Prostate gland (tissue), 2 donors: ENCODE results near the gene CADPS. TPM values are rescaled to one million over a fixed set of nuclear protein-coding genes. Genes with fewer than 3 reads are reported as not detected.

Source experiments
- DNase-seq: peaks from one replicate; pipeline ENCODE4 v3.0.0-alpha.2; 2019; ENCODE audit warnings: low spot score
- H3K27ac ChIP-seq, 2 donors: fragments of 200-600 bp; sonication (generic); 2 replicates each; pipeline ENCODE4 v1.5.1; 2017 to 2019
- H3K27me3 ChIP-seq: fragments of 200-600 bp; sonication (generic); replicated peaks from 2 replicates; pipeline ENCODE4 v1.5.1; 2019; ENCODE audit not compliant: insufficient read depth
- H3K36me3 ChIP-seq, 2 donors: fragments of 200-600 bp; sonication (generic); 1 replicate in 1 of 2; 2 replicates in 1 of 2; pipeline versions ENCODE4 v1.5.1 to v1.8.1; 2017 to 2019
- H3K4me1 ChIP-seq: fragments of 200-600 bp; sonication (generic); replicated peaks from 2 replicates; pipeline ENCODE4 v1.5.1; 2019
- H3K4me3 ChIP-seq, 2 donors: fragments of 200-600 bp; sonication (generic); 2 replicates each; pipeline ENCODE4 v1.5.1; 2017 to 2019
- H3K9me3 ChIP-seq: fragments of 200-600 bp; sonication (generic); 2 replicates; pipeline ENCODE4 v1.5.1; 2017
- POLR2A ChIP-seq: fragments of 450-650 bp; IDR thresholded peaks from one replicate; pipeline ENCODE4 v1.6.1; 2016; ENCODE audit warnings: antibody characterized with exemption, mild to moderate bottlenecking
- POLR2AphosphoS5 ChIP-seq: sonication (generic); formaldehyde crosslinking; IDR thresholded peaks from one replicate; pipeline ENCODE4 v1.6.1; 2017; ENCODE audit warnings: antibody characterized with exemption
- WGBS: methylation state at CpG from one replicate; pipeline ENCODE4 v1.1.5; 2018; 5-methylcytosine and 5-hydroxymethylcytosine counted together
- intact Hi-C: fragments of 100-400 bp; cut with DNase I; formaldehyde crosslinking; loops from one replicate; pipeline ENCODE4 v1.14.2; 2022
- total RNA-seq, 2 donors: library from RNA; depleted of rRNA; stranded (reverse); fragments of >200 nt; gene quantifications; one replicate each; pipeline ENCODE4 v1.1.0, GENCODE V29; 2016
- TF ChIP-seq, protein P1 (sequence below), 4 experiments: fragments of 200-600 bp in 2 of 4; fragments of 450-650 bp in 2 of 4; sonication (generic) in 2 of 4; IDR thresholded peaks; 1 replicate in 3 of 4; 2 replicates in 1 of 4; pipeline ENCODE4 v1.5.1; 2016 to 2019; ENCODE audit warnings: antibody characterized with exemption in 4 of 4, mild to moderate bottlenecking in 2 of 4, moderate library complexity in 2 of 4

The CADPS gene
- total RNA-seq, 2 donors from 2014 or later, result 4.0 to 7.7 TPM

GRCh38 chr3:62809369-62809768 lies 65.8 kb downstream of the CADPS start:
- intact Hi-C loops, result no loop called here
- Histone ChIP-seq H3K36me3 (no peaks in the 10 kb centered on the region), H3K4me1 (no peaks in the 10 kb centered on the region), H3K27me3 (no peaks in the 10 kb centered on the region), H3K9me3 (no peaks in the 10 kb centered on the region), H3K4me3 (no peak overlapping the region), H3K27ac (no peak overlapping the region)
- no peak for DNase-seq
- TF ChIP-seq POLR2A, result no peak
- no peak for TF ChIP-seq POLR2AphosphoS5
- TF ChIP-seq, protein P1, sequence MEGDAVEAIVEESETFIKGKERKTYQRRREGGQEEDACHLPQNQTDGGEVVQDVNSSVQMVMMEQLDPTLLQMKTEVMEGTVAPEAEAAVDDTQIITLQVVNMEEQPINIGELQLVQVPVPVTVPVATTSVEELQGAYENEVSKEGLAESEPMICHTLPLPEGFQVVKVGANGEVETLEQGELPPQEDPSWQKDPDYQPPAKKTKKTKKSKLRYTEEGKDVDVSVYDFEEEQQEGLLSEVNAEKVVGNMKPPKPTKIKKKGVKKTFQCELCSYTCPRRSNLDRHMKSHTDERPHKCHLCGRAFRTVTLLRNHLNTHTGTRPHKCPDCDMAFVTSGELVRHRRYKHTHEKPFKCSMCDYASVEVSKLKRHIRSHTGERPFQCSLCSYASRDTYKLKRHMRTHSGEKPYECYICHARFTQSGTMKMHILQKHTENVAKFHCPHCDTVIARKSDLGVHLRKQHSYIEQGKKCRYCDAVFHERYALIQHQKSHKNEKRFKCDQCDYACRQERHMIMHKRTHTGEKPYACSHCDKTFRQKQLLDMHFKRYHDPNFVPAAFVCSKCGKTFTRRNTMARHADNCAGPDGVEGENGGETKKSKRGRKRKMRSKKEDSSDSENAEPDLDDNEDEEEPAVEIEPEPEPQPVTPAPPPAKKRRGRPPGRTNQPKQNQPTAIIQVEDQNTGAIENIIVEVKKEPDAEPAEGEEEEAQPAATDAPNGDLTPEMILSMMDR (IDR thresholded peaks at IDR 0.05), result no peak
- WGBS, result 77% methylated on average over 1 of the region's 1 CpG

DNA sequence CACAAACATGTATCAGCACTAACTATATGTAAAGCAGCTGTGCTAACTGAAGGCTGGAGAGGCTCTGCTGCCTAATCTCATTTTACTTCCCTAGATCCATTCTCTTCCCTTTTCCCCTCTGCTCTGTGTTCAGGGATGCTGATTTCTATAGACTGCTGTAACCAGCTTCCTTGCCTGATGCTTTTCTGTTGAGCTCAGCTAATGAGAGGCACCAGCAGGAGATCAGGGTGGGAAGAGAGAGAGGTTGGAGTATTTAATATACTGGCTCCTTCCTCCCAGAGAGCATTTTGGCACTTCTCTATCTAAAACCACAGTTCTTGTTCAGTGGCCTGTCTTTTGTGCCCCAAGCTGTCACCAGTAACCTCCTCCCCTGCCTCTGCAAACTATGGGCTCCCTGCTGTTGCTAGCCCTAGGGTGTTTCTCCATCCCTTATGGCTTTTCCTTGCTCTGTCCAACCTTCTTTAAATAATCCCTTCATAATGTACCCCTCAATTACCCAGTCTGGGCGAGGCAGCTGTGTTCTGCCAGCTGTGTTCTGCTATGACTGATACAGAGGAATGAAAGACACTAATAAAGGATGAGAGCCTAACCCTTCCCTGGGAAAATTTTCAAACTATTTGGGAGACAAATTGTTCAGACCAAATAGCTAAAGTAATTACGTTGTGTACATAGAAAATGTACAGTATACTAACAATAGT lies 69.5 kb downstream of the CADPS start:
- Histone ChIP-seq H3K9me3 (no peaks in the 10 kb centered on the region), H3K4me1 (no peaks in the 10 kb centered on the region), H3K27me3 (no peaks in the 10 kb centered on the region), H3K36me3 (no peaks in the 10 kb centered on the region), H3K27ac (no peak overlapping the region), H3K4me3 (no peak overlapping the region)
- intact Hi-C loops, result no loop called here
- WGBS, result 73% methylated on average over 2 of the region's 2 CpGs
- TF ChIP-seq, protein P1 (IDR thresholded peaks at IDR 0.05), result no peak
- TF ChIP-seq POLR2AphosphoS5 (no peak), POLR2A (no peak)
- no peak for DNase-seq

DNA sequence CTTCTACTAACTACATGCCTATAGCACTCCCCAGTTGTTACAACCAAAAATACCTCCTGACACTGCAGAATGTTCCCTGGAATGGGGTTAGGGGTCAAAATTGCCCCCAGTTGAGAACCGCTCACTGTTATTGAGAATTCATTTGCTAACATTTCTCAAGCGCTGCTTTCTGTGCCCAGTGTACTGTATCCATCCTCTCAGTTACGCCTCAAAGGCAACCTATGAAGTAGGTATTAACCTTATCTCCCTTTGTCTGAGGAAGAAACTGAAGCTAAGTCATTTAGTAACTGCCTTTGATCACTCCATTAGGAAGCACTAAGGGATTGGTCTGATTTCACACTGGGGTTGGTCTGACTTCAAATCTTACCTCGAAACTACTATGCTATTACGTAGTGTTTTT lies 70.1 kb downstream of the CADPS start:
- DNase-seq, result no peak
- Histone ChIP-seq H3K9me3 (no peaks in the 10 kb centered on the region), H3K27ac (no peak overlapping the region), H3K36me3 (no peaks in the 10 kb centered on the region), H3K27me3 (no peaks in the 10 kb centered on the region), H3K4me3 (no peak overlapping the region), H3K4me1 (no peaks in the 10 kb centered on the region)
- 75% methylated on average over 5 of the region's 5 CpGs for WGBS
- TF ChIP-seq, protein P1 (IDR thresholded peaks at IDR 0.05), result no peak
- TF ChIP-seq POLR2AphosphoS5 (no peak), POLR2A (no peak)
- intact Hi-C loops, result no loop called here

GRCh38 chr3:62803276-62803675 lies 71.9 kb downstream of the CADPS start:
- Histone ChIP-seq H3K4me1 (no peaks in the 10 kb centered on the region), H3K9me3 (no peaks in the 10 kb centered on the region), H3K27me3 (no peaks in the 10 kb centered on the region), H3K36me3 (no peaks in the 10 kb centered on the region), H3K27ac (no peak overlapping the region), H3K4me3 (no peak overlapping the region)
- TF ChIP-seq, protein P1 (IDR thresholded peaks at IDR 0.05), result no peak
- TF ChIP-seq POLR2A, result no peak
- WGBS, result 36% methylated on average over 2 of the region's 2 CpGs
- no peak for DNase-seq
- intact Hi-C loops, result no loop called here

GRCh38 chr3:62798000-62798399 lies 77.2 kb downstream of the CADPS start:
- intact Hi-C loops, result no loop called here

More at GRCh38 chr3:62798000-62798399, 77.2 kb downstream of the CADPS start:
- 42% methylated on average over 3 of the region's 3 CpGs for WGBS
- TF ChIP-seq POLR2A (no peak), POLR2AphosphoS5 (no peak)
- TF ChIP-seq, protein P1 (IDR thresholded peaks at IDR 0.05), result no peak
- H3K9me3 ChIP-seq, result no peaks in the 10 kb centered on the region
- H3K27me3 ChIP-seq, result no peaks in the 10 kb centered on the region
- DNase-seq, result no peak
- no peaks in the 10 kb centered on the region for H3K36me3 ChIP-seq
- H3K4me3 ChIP-seq, result no peak overlapping the region
- H3K4me1 ChIP-seq, result no peaks in the 10 kb centered on the region
- no peak overlapping the region for H3K27ac ChIP-seq
